Measurements from ENCODE around the gene WASHC1.
"Not testable (repeated sequence)": the region's sequence is repeated elsewhere in the genome, so short reads cannot be mapped to it uniquely, and the experiment has no call there.

Gene WASHC1

DNA sequence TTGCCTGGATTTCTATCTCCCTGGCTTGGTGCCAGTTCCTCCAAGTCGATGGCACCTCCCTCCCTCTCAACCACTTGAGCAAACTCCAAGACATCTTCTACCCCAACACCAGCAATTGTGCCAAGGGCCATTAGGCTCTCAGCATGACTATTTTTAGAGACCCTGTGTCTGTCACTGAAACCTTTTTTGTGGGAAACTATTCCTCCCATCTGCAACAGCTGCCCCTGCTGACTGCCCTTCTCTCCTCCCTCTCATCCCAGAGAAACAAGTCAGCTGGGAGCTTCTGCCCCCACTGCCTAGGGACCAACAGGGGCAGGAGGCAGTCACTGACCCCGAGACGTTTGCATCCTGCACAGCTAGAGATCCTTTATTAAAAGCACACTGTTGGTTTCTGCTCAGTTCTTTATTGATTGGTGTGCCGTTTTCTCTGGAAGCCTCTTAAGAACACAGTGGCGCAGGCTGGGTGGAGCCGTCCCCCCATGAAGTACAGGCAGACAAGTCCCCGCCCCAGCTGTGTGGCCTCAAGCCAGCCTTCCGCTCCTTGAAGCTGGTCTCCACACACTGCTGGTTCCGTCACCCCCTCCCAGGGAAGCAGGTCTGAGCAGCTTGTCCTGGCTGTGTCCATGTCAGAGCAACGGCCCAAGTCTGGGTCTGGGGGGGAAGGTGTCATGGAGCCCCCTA lies 15.0 kb downstream of the WASHC1 start:
- not testable (repeated sequence) for DNase-seq

- not testable (repeated sequence) for DNase-seq
These were observed 18.1 kb downstream of the WASHC1 start for GRCh38 chr9:11206-11605.

GRCh38 chr9:10653-11053 lies 18.6 kb downstream of the WASHC1 start:
- DNase-seq: not testable (repeated sequence)

- DNase-seq: not testable (repeated sequence)
These were observed 19.0 kb downstream of the WASHC1 start for GRCh38 chr9:10207-10606.

Measured in NCI-H2107 (cell line).